AG04449 (cell line): ENCODE measurements around the gene CPA5.
A peak's percentile ranks its signal among the peaks of the same experiment; 100 is the strongest.

Source experiments
- CTCF ChIA-PET: fragments of 350-600 bp; formaldehyde crosslinking; extraction: SDS; loops from one replicate; lab custom pipeline; 2021; ENCODE audit warnings: antibody characterized with exemption; lab: Yijun Ruan, JAX
- POLR2A ChIA-PET: fragments of 400-600, 350-600 bp; formaldehyde crosslinking; extraction: SDS; loops from one replicate; lab custom pipeline; 2020; ENCODE audit warnings: antibody characterized with exemption, inconsistent platforms; lab: Yijun Ruan, JAX
- DNase-seq: peaks from one replicate; pipeline ENCODE4 v3.0.0-alpha.2; 2010; ENCODE audit warnings: low read depth, low spot score
- H3K4me3 ChIP-seq: 2 replicates; pipeline ENCODE4 v1.5.1; 2011; ENCODE audit warnings: low read depth, mild to moderate bottlenecking, control low read depth, low read length
- TF ChIP-seq, protein P1 (sequence below): IDR thresholded peaks from one replicate; pipeline ENCODE4 v1.5.1; 2011; ENCODE audit warnings: mild to moderate bottlenecking, moderate library complexity, low read length, control low read depth, inconsistent platforms; ENCODE audit not compliant: insufficient read depth; ENCODE audit errors: missing control alignments

Gene CPA5

DNA sequence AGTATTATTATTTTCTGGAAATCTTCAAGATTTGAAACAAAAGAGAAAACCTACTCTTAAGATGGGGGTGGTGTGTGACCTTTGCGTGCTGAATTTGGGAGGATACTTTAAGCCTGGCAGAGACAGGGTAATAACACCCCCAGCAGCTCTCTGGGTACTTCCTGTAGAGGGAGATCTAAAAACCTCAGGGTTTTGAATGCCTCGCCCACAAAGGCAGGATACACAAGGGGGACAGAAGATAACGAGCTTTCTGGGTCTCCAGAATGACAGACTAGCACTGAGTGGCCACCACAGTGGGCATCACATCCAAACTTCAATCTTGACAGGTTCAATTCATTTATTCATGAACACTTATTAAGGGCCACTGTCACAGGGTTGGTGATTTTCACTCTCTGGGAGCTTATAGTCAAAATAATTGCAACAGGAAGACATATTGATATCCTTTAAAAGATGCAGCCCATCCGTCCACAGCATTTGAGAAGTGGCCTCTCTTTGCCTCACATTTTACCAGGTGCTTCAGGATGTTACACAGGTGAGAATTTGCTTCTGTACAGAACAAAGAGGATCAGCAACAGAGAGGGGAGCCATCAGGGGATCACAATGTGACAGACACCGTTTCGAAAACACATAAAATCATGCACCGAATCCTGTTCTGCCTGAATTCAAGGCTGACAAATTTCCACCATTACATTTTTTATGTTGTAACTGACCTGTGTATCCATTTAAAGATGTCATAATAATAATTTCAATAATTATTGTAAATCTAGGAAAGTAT lies 50.0 kb downstream of the CPA5 start:
- POLR2A ChIA-PET, result no interaction called here
- CTCF ChIA-PET, result no interaction called here
- DNase-seq, result no peak
- H3K4me3 ChIP-seq, result no peak overlapping the region
- TF ChIP-seq, protein P1, sequence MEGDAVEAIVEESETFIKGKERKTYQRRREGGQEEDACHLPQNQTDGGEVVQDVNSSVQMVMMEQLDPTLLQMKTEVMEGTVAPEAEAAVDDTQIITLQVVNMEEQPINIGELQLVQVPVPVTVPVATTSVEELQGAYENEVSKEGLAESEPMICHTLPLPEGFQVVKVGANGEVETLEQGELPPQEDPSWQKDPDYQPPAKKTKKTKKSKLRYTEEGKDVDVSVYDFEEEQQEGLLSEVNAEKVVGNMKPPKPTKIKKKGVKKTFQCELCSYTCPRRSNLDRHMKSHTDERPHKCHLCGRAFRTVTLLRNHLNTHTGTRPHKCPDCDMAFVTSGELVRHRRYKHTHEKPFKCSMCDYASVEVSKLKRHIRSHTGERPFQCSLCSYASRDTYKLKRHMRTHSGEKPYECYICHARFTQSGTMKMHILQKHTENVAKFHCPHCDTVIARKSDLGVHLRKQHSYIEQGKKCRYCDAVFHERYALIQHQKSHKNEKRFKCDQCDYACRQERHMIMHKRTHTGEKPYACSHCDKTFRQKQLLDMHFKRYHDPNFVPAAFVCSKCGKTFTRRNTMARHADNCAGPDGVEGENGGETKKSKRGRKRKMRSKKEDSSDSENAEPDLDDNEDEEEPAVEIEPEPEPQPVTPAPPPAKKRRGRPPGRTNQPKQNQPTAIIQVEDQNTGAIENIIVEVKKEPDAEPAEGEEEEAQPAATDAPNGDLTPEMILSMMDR, result no peak

GRCh38 chr7:130395421-130395820 lies 50.8 kb downstream of the CPA5 start:
- TF ChIP-seq, protein P1, result no peak
- CTCF ChIA-PET, result no interaction called here
- H3K4me3 ChIP-seq, result no peak overlapping the region
- DNase-seq, result no peak
- POLR2A ChIA-PET, result no interaction called here

GRCh38 chr7:130396109-130396508 lies 51.5 kb downstream of the CPA5 start:
- TF ChIP-seq, protein P1, result no peak
- POLR2A ChIA-PET, result no interaction called here
- CTCF ChIA-PET, result no interaction called here
- no peak overlapping the region for H3K4me3 ChIP-seq
- DNase-seq, result no peak

DNA sequence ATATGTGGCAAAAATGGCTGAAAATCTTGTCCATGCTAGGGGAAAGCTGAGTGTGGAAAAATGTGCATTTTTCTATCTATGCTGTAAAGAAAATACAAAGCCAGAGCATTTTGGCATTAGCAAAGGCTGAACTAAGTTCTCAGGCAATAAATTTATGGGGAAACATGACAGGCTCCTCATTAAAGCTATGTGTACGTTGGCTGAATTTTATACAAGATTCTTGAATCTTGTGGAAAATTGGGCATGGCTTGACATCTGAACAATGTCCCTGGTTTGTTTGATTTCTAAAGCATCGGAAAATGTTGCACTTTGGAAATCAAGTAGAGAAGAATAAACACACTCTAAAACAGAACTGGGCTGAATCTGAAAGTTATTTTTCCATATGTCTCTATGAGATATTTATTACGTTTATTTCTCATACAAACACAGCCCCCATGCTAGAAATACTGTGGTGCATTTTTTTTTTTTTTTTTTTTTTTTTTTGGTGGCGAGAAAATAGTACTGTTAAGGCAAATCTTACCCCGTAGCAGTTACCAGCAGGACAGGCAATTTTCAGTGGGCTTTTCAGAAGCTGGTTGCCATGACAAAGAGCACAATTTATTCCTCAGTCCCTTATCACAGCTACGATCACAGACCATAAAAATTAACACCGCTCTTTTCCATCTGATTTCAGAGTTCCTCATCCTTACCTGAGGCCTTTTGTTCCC lies 52.6 kb downstream of the CPA5 start:
- no peak overlapping the region for H3K4me3 ChIP-seq

GRCh38 chr7:130397758-130398073 lies 53.1 kb downstream of the CPA5 start:
- ChIA-PET CTCF (no interaction called here), POLR2A (no interaction called here)
- no peak for DNase-seq
- TF ChIP-seq, protein P1, result no peak
- no peak overlapping the region for H3K4me3 ChIP-seq

More for the DNA sequence above, 52.6 kb downstream of the CPA5 start:
- TF ChIP-seq, protein P1, result no peak
- ChIA-PET POLR2A (no interaction called here), CTCF (no interaction called here)
- DNase-seq, result peak; percentile 57

DNA sequence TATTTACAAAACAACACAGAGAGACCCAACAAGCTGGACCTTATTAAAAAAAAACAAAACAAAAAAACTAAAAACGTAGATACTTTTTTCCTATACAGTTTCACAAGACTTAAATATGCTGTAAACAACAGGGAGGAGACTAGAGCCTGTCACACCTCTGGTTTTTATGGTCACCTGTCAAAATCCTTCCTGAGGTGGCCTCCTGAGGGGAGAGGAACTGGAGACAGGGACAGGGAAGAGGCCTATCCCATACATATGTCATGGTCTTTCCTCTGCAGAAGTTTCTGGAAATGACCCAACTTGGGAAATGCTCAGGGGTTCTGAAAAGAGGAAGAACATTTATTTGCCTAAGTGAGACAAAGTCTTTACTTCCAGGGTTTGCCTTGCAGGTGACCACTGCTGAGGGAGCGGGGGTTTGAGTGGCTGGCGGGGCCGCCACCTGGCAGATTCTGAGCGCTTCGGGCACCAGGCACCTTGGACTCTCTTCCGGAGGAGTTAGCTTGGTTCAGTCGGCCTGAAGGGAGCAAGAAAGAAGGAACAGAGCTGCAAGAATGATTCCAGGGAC lies 54.0 kb downstream of the CPA5 start:
- TF ChIP-seq, protein P1, result no peak
- CTCF ChIA-PET, result interaction anchor here (1.3 kb wide), 1 partner anchor 54 kb away, joined by 3 read pairs; no protein-coding TSS in a partner anchor
- POLR2A ChIA-PET, result no interaction called here

More for the DNA sequence above, 54.0 kb downstream of the CPA5 start:
- no peak for DNase-seq
- no peak overlapping the region for H3K4me3 ChIP-seq
